ENCODE results near the gene RGMA. TPM values are rescaled to one million over a fixed set of nuclear protein-coding genes. Genes with fewer than 3 reads are reported as not detected.

Gene RGMA
- total RNA-seq, 1 experiment from 2014 or later = 41.4 TPM

DNA sequence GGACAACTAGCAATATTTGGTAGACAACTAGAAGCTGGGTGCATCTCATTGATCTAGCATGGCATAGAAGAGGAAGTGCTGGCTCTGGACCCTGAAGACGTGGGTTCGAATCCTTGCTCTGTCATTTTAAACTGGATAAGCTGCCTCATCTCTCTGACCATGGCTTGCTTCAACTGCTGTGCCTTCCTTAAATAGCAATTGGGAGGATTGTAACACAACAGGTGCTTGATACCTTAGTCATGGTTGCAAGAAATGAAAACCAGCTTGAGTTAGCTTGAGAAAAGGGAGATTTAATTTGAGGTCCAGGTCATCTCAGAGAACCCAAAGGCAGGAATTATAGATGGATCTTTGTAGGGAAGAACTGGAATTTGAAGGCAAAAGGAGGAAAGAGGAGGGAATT, 14.8 kb upstream of the RGMA start:
- Mint-ChIP-seq H3K9me3 (peaks cover 0 to 3% of the 10 kb centered on the region in 2 experiments; a peak in 3 of 5 replicates), H3K27me3 (ENCODE audit: low read depth) (peaks cover 51% of the 10 kb centered on the region), H3K36me3 (ENCODE audit: insufficient read depth in 1 of 3, low read depth in 3 of 3) (peaks cover 0 to 5% (median 2%) of the 10 kb centered on the region in 3 experiments; a peak in 1 of 7 replicates), H3K4me1 (peaks cover 28 to 40% of the 10 kb centered on the region in 2 experiments), H3K4me3 (no peak overlapping the region), H3K27ac (no peak overlapping the region)
- Histone ChIP-seq H3T11ph (ENCODE audit: low read length) (no peak overlapping the region), H2BK120ac (ENCODE audit: low read depth, low read length, poor library complexity, severe bottlenecking) (no peak overlapping the region), H3K27me3 (ENCODE audit: insufficient read depth, low read length) (no peaks in the 10 kb centered on the region), H3K27ac (ENCODE audit: insufficient read length, low read depth, low read length) (no peak overlapping the region), H3K4me1 (ENCODE audit: insufficient read depth, low read length) (peaks cover 7% of the 10 kb centered on the region; the same call in 1 of the 2 replicates), H3K23ac (ENCODE audit: insufficient read length, low read depth, low read length) (no peak overlapping the region), H3K14ac (ENCODE audit: insufficient read depth, low read length) (no peak overlapping the region), H2BK12ac (ENCODE audit: insufficient read length, low read depth, low read length) (no peak overlapping the region), H3K56ac (ENCODE audit: insufficient read length, low read depth, low read length) (no peak overlapping the region), H3K4ac (ENCODE audit: low read depth, low read length) (no peak overlapping the region), H4K5ac (ENCODE audit: insufficient read length, low read depth, low read length) (no peak overlapping the region), H4K20me1 (ENCODE audit: control insufficient read depth, insufficient read depth, insufficient read length) (no peaks in the 10 kb centered on the region), H4K8ac (replicated peaks; ENCODE audit: insufficient read length, low read depth, low read length) (no peak overlapping the region), H2AFZ (ENCODE audit: low read length) (no peak overlapping the region), H3K4me2 (ENCODE audit: insufficient read depth, insufficient read length, low read length) (no peak overlapping the region), H3K9me3 (ENCODE audit: control insufficient read depth, low read depth, low read length) (no peaks in the 10 kb centered on the region), H2BK5ac (ENCODE audit: insufficient read length, low read length) (no peak overlapping the region), H3K79me2 (ENCODE audit: insufficient read depth, low read length) (no peaks in the 10 kb centered on the region), H2BK15ac (ENCODE audit: low read depth, low read length) (no peak overlapping the region), H3K79me1 (ENCODE audit: insufficient read depth, low read depth, low read length, poor library complexity, severe bottlenecking) (no peaks in the 10 kb centered on the region), H2AK5ac (ENCODE audit: insufficient read length, low read length) (no peak overlapping the region), H3K23me2 (ENCODE audit: insufficient read length, low read depth, low read length, poor library complexity, severe bottlenecking) (no peaks in the 10 kb centered on the region), H4K91ac (ENCODE audit: insufficient read length, low read depth, low read length) (no peak overlapping the region), H2BK20ac (ENCODE audit: low read depth, low read length, poor library complexity, severe bottlenecking) (no peak overlapping the region), H3K9ac (ENCODE audit: extremely low read depth, insufficient read length, low read length) (no peak overlapping the region), H3K18ac (ENCODE audit: insufficient read length, low read depth, low read length) (no peak overlapping the region)
- TF ChIP-seq, protein P1, sequence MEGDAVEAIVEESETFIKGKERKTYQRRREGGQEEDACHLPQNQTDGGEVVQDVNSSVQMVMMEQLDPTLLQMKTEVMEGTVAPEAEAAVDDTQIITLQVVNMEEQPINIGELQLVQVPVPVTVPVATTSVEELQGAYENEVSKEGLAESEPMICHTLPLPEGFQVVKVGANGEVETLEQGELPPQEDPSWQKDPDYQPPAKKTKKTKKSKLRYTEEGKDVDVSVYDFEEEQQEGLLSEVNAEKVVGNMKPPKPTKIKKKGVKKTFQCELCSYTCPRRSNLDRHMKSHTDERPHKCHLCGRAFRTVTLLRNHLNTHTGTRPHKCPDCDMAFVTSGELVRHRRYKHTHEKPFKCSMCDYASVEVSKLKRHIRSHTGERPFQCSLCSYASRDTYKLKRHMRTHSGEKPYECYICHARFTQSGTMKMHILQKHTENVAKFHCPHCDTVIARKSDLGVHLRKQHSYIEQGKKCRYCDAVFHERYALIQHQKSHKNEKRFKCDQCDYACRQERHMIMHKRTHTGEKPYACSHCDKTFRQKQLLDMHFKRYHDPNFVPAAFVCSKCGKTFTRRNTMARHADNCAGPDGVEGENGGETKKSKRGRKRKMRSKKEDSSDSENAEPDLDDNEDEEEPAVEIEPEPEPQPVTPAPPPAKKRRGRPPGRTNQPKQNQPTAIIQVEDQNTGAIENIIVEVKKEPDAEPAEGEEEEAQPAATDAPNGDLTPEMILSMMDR (conservative IDR thresholded peaks at IDR 0.05) = no peak
- no CpG with 5 or more reads among the region's 2 CpGs for WGBS (ENCODE audit: extremely low coverage, insufficient read length, low lambda C conversion rate)
- no peak for DNase-seq

Measured in H9 (cell line).